DMS153 (cell line): Measurements from ENCODE around the gene DNPH1.

ENCODE experiments used
- DNase-seq: peaks from one replicate; lab custom pipeline; 2025; lab: John Stamatoyannopoulos, UW

Gene DNPH1

GRCh38 chr6:43263314-43264178 lies 34.3 kb upstream of the DNPH1 start:
- peak; percentile 62 for DNase-seq

- DNase-seq, result no peak
These were observed 33.6 kb upstream of the DNPH1 start for GRCh38 chr6:43262780-43263313.

- peak; percentile 21 for DNase-seq
These were observed 32.9 kb upstream of the DNPH1 start for GRCh38 chr6:43262000-43262779.

DNA sequence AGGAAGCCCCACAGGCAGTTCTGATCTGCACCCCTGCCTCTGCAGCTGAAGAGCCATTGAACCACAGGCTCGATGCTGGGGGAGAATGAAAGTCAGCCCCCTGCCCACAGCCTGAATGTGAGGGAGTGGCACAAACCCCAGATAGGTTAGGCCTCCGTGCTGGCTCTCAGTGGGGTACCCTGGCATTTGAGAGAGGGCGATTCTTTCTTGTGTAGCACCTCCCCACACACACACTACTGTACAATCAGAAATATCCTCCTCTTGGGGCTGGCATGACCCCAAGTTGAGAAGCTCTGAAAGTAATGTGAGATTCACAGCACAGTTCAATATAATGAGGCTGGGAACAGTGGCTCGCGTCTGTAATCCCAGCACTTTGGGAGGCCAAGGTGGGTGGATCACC lies 31.9 kb upstream of the DNPH1 start:
- no peak for DNase-seq

DNA sequence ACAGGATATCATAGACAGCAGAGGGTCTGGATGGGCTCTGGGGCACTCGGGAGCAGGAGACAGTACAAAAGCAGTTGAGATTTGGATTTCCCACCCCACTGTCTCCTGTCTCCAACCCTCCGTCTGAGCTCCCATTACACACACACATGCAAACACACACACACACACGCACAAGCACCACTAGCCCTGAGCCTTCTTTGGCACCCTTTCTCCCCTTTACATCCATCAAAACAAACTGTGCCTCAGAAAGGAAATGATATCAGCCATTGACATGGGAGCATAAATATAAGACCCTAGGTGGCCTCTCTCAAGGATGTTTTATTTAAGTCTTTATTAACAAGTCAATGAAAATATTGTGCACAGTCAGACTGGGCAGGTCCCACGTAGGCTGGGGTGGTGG lies 31.5 kb upstream of the DNPH1 start:
- no peak for DNase-seq

- no peak for DNase-seq
These were observed 29.8 kb upstream of the DNPH1 start for GRCh38 chr6:43258807-43259686.

GRCh38 chr6:43258180-43258579 lies 28.9 kb upstream of the DNPH1 start:
- DNase-seq, result no peak

DNA sequence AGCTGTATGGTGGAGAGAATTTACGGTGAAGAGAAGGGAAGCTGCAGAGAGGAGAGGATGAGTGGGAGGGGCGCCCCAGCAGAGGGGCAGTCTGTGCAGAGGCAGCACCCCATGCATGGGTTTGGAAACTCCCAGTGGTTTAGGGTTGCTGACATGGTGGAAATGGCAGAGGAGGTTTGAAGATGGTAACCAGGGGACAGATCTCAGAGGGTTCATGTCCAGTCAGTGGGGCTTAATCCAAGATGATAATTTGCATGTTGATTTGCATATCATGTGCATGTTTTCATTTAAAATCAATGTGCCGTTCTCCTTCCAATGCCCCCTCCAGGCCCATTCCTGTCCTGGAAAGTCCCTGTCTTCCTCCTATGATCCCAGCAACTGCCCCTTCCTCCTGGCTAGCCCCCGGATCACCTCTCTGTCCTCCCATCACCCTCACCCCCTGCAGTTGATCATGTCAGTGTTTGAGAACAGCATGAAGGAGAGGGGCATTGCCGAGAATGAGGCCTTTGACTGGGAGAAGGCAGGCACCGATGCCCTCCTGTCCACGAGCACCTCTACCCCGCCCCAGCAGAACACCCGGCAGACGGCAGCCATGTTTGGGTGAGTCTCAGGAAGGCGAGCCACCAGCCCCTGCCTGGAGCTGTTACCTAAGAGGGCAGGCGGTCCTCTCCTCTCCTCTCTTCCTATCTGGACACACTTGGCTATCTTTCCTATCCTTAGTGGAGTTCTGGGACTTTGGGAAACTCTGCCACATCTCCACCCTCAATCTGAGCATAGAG lies 28.3 kb upstream of the DNPH1 start:
- DNase-seq, result no peak

DNA sequence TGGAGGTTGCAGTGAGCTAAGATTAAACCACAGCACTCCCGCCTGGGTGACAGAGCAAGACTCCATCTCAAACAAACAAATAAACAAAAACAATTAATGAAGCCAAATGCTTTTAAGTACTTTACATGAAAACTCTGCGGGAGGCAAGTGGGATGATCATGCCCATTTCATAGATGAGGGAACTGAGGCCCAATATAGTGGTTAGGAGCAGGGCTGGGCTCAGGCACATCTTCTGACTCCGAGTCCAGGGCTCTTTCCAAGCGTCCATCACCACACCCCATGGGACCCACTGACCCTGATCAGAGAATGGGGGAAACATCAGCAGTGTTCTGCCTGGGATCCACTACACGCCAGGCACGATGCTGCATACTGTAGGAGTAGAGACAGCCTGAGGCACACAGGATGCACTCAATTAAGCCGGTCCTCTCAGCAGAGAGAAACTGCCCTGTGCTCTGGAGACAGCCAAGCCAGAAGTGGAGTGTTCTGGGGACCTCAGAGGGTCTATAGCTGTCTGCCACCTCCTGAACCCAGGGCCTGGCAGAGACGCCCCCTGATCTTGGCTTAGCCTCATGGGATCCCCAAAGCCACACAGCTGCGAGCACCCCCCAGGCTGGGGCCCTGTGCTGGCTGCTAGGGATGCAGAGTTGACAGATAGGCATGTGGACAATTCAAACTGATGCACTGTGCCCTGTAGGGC lies 27.5 kb upstream of the DNPH1 start:
- DNase-seq, result no peak

DNA sequence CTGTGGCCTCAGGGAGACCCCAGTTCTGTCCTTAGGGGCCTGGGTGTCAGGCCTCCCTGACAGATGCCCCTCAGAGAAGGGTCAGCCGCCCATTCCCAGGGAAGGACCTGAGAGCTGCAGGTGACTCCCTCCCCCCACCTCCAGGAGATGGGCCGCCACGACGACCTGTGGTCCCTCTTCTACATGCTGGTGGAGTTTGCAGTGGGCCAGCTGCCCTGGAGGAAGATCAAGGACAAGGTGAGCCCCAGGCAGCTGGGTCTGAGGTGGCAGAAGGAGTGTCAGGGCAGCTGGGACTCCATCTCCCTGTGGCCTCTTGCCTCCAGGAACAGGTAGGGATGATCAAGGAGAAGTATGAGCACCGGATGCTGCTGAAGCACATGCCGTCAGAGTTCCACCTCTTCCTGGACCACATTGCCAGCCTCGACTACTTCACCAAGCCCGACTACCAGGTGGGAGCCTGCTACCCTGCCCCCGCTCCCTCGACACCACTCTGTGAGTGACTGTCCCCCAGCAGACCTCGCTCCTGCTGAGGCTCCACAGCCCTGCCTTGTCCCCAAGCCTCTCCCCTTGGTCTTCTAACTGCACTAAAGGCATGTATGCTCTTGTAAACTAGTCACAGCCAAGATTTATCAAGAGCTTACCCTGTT lies 26.2 kb upstream of the DNPH1 start:
- no peak for DNase-seq

- no peak for DNase-seq
These were observed 25.6 kb upstream of the DNPH1 start for GRCh38 chr6:43254846-43255245.

DNA sequence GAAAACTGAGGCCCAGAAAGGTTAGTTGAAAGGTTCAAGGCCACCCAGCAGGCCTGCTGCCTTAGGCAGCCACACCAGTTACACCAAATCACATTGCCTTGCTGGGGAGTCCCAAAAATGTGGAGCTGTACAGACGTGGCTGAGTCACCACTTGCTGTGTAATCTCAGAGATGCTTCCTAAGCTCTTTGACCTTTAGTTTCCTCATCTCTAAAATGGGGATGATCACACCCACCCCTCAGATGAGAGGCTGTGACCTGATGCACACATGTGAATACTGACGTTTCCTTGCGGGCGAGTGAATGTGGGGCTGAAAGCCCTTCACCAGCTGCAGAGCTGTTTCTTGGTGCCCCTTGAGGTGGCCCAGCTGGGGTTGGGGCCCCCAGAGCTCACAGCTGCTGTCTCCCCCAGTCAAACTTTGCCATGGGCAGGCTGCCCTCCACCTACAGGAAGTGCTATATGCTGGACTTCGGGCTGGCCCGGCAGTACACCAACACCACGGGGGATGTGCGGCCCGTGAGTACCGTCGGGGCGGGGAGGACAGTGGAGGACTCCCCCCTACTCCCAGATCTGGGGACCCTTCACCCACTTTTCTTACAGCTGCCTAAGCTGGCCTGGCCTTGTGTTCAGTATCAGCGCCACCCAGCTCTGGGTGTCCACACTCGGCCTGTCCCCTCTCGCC lies 25.0 kb upstream of the DNPH1 start:
- no peak for DNase-seq

DNA sequence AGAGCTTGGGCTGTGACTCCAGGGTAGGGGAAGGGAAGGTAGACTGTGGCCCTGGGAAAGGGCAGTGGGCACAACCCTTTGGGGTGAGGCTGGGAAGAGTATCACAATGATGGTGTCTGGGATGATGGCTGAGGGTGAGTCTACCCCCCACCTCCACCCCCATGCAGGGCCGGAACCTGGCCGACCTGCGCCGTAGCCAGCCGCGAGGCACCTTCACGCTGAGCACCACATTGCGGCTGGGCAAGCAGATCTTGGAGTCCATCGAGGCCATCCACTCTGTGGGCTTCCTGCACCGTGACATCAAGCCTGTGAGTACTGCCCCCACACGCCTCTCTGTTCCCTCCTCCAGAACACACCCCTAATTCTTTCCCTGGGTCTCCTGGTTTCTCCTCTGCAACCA lies 24.1 kb upstream of the DNPH1 start:
- DNase-seq, result no peak

- DNase-seq, result peak; percentile 61
These were observed 21.7 kb upstream of the DNPH1 start for GRCh38 chr6:43250992-43251373.

DNA sequence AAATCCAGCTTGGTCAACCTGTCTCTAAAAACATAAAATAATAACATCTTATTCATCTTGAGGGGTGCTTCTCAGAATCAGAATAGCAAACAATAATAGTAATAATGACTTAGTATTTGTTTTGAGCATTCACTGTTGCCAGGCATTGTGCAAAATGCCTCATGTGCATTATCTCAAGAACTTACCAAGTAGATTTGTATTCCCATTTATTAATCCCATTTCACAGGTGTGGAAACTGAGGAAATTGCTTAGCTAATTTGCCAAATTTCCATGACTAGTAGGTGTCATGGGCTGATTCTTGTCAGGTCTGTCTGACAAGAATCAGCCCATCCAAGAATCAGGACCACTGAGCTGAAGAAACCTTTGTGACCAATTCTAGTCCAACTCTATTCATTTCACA lies 19.5 kb upstream of the DNPH1 start:
- no peak for DNase-seq

GRCh38 chr6:43248101-43248500 lies 18.8 kb upstream of the DNPH1 start:
- DNase-seq, result no peak

GRCh38 chr6:43247114-43247999 lies 18.1 kb upstream of the DNPH1 start:
- peak; percentile 75 for DNase-seq

DNA sequence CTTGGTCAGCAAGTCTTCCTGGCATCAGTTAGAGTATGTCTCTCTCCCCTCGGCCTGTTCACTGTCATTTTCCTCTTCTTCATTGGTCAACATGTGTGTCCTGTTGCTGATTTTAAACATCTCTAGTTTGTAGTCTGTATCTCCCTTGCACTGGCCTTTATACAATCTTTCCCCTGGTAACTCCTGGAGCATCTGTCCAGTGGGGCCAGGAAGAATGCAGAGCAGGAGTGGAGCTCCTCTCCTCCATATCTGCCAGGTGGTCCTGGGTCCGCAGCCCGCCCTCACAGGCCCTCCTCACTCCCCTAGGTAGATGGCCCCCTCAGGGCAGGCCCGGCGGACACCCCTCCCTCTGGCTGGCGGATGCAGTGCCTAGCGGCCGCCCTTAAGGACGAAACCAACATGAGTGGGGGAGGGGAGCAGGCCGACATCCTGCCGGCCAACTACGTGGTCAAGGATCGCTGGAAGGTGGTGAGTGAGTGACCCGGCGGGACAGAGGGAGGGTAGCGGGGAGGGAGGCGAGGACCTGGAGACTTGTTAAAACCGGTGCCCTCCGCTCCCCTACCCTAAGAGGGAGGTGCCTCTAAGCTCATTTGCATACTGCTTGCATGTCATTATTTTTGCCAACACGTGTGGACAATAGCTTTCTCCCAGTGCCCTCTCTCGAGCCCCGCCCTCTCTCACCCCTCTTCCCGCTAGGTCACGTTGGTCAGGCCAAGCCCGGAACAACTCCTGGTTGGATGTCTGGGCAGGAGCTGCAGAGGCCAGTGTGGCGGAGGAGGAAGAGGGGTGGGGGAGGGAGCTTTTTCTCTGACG lies 17.2 kb upstream of the DNPH1 start:
- peak; percentile 75 for DNase-seq
